Stimulated activated CD8-positive, alpha-beta memory T cell treated with anti-CD3 and anti-CD28 coated beads, Interleukin-12 subunit alpha, Interleukin-12 subunit beta, amount 100 ng/mL, for 24 hours (primary cell): Measurements from ENCODE around the gene SLC12A7.
"Not testable (repeated sequence)": the region's sequence is repeated elsewhere in the genome, so short reads cannot be mapped to it uniquely, and the experiment has no call there.

ENCODE experiments used
- DNase-seq: peaks from one replicate; pipeline ENCODE4 v3.0.0-alpha.2; 2020; ENCODE audit errors: extremely low read depth

Gene SLC12A7

DNA sequence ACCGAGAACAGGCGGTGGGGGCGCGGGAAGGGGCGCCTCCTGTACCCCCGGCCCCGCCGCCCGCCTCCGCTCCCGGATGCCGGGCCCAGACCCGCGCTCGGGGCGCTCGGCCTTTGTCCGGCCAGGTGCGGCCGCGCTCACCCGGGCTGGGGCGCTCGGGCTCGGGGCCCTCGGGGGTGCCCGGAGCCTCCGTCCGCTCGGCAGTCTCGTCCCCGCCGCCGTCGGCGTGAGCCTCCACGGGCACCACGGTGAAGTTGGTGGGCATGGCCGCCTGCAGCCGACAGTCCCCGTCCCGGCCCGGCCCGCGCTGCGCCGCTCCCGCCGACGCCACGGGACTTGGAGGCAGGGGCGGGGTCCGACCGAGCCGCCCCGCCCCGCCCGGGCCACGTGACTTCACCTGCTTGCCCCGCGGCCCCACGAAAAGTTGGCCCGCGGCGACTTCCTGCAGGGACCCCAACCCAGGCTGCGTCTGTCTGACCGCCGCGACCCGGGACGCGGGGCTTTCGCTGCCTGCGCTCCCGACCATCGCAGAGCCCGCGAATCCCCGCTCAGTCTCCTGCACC lies at the start of gene SLC12A7:
Gene SLC12A7 (minus strand): TSS at position 337 of the 563 bp plus-strand sequence. CDS start 72 bp downstream, at position 265.
- DNase-seq: no peak

GRCh38 chr5:1161108-1161832 lies 49.4 kb upstream of the SLC12A7 start:
- DNase-seq: no peak

DNA sequence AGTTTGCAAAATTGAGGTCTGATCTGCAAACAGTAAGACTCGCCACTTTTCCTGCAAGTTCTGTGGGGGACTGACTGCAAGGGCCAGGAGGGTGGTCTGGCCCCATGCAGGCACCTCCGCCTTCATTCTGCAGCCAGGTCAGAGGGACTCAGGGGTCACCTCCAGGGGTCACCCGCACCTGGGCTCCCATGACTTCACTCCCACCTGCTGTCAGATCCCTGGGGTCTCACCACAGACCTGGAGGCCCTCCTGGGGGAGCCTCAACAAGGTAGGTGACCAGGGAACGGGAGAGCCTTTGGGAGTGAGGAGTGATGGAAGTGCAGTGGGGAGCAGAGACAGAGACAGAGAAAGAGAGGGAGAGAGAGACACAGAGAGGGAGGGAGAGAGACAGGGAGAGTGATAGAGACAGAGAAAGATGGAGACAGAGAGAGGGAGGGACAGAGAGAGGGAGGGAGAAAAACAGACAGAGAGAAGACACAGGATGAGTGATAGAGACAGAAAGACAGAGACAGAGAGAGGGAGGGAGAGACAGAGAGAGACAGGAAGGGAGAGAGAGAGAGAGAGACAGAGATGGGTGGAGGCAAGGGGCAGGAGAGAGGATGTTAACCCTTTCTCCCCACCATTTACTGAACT lies 48.0 kb upstream of the SLC12A7 start:
- no peak for DNase-seq

- DNase-seq: no peak
These were observed 47.4 kb upstream of the SLC12A7 start for GRCh38 chr5:1159341-1159675.

DNA sequence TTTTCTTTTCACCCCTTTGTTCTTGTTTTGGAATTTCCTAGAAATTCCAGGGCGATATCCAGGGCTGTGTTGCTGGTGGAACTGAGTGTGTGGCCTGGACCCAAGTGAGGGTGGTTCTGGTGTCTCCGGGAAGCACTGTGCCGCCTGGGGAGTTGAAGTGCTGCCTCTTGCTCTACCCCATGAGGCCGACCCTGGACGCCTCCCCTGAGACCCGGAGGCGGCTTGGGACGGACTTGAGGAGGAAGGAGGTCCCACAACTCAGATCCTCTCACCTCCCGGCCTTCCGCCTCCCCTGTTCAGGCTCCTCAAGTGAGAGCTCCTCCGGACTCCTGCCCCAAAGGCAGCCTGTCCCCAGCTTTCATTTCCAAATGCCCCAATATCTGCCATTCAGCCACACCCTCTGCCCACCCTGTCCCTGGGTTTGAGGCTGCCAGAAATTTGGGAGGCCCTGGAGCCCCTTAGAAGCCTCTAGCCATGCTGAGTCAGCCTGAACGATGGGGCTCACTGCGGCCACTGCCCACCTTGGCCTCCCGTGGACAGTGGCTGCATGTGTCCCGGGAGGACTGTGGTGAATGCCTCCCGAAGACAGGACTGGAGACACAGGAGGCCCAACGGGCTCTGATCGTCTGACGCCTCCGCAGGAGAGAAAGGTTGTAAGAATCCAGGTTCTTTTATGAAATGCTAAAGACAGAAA lies 46.9 kb upstream of the SLC12A7 start:
- DNase-seq: no peak

- DNase-seq: not testable (repeated sequence)
These were observed 45.7 kb upstream of the SLC12A7 start for GRCh38 chr5:1157461-1157986.

DNA sequence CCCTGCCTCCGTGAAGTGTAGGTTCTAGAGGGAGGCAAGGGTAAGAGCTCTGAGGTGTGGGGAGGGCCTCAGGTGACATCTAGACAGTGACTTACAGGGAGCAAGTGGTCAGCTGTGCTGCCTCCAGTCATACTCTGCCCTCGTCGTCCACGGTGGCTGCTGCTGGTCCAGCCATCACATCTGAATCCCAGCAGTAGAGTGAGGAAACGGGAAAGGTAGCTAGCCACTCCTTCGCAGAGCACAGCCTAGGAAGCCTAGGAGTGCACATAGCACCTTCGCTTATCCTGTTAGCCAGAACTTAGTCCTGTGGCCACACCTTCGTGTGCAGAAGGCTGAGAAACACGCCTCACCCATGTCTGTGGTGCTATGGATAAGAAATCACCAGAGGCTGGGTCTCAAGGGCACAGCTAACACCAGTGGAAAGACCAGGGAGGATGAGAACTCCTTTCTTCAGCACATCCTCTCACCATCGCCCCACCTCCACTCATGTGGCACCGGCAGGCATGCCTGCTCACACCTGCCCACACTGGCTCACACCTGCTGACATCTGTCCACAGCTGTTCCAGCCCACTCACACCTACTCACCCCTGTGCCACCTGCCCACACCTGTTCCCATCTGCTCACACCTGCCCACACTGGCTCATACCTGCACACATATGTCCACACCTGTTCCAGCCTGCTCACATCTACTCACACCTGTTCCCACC lies 45.0 kb upstream of the SLC12A7 start:
- DNase-seq: no peak

- DNase-seq: no peak
These were observed 44.3 kb upstream of the SLC12A7 start for GRCh38 chr5:1156033-1156753.

DNA sequence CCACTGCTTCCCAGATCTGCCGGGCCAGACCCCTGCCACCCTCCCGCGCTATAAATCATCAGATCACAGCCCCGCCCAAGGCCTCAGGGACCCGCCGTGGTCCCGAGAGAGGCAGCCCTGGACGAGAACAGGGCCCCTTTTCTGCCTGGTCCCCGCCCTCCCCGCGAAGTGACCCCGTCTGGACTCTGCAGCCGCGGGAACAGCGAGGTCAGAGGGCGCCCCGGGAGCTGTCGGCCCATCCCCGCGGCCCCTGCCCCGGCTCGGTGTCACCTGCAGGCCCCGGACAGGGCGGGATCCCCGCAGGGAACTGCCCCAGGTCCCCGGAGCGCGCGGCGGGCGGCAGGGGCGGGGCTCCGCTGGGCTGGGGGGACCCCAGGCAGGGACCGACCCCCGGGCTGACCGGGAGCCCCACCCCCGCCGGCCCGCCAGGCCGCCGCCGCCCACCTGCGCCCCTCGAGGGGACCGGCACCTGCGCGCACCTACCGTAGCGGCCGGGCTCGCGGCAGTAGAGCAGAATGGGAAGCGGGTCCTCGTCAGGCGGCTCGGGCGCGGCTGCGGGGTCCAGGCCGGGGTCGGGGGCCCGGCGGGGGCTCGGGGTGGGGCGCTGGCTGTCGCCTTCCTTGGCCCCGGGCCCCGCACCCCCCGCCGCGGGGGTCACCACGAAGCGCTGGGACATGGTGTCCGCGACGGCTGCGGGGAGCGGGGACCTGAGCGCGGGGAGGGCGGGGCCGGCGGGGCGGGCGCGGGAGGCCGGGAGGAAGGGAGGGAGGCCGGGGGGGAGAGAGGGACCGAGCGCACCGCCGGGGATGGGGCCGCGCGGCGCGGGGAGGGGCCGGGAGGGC lies 43.5 kb upstream of the SLC12A7 start:
- DNase-seq: no peak

DNA sequence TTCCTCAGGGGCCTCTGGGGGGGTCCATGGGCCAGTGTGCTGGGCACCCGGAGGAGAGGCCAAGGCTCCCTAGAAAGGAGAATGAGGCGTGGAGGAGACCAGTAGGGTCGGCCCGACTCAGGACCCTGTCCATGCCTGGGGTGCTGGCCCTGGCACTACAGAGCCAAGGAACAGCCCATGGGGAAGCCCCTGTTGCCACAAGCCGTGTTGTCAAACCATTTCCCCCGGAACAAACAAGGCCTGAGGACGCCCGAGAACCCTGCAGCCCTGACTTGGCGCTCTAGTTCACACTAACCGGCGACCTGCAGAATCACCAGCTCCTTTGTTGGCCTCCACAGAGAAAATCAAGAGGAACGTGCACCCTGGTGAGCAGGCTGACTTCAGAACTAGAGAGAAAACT lies 41.6 kb upstream of the SLC12A7 start:
- DNase-seq: no peak

DNA sequence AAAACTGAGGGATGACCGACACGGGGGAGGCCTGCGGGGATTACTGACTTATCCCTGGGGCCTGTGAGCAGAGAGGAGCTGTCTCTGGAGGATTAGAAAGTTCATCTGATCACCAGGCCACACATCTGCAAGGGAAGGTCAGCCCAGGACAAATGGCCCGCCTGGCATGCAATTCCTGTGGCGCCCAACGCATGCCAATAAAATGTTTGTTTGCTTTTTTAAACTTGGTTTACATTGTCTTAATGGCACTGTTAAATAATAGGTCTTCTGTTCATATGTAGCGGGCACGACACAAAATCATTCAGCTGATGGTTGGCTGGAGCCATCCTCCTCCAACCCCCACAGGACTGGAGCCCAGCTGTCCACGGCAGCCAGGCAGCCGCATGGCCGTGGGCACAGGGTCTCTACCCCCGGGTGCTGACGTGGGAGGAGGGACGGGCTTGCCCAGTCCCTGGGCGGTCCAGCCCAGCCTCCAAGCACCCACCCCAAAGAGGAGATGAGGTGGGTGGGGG lies 41.0 kb upstream of the SLC12A7 start:
- no peak for DNase-seq

GRCh38 chr5:1152156-1152555 lies 40.3 kb upstream of the SLC12A7 start:
- no peak for DNase-seq

DNA sequence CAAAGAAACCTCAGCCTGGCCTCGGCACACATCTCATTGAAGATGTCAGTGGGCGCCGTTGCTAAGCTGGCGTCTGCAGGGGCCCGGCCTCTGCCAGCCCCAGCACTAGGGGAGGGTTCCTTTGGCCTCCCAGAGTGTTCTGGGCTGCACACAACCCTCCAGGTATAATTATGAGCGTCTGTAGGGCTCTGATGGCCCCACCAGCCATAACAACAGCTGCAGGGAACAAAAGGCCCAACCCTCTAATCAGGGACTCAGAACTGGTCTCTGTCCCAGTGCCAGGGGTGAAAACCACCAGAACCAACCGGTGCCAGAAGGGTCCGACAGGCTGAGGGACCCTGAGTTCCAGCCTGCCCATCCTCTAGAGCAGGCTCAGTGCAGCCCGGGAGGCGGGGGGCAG lies 39.5 kb upstream of the SLC12A7 start:
- DNase-seq: no peak

DNA sequence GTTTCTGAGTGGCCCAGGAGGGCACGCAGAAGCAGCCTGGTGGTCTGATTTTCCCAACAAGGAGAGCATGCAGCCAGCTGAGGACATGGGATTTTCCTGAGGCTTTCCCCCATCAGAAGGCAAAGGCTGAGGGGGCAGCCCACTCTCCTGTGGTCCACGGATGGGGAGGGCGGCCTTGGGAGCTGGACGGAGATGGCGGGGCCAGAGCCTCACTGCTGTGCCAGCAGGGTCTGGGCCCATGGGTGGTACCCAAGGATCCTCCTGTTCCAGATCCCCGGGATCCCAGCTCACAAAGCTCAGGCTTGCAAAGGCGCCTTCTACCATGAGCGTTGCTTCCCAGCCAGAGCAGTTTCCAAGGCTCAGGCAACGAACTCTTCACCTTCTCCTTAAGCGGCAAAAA lies 39.0 kb upstream of the SLC12A7 start:
- DNase-seq: no peak

- no peak for DNase-seq
These were observed 33.0 kb upstream of the SLC12A7 start for GRCh38 chr5:1144638-1145396.

DNA sequence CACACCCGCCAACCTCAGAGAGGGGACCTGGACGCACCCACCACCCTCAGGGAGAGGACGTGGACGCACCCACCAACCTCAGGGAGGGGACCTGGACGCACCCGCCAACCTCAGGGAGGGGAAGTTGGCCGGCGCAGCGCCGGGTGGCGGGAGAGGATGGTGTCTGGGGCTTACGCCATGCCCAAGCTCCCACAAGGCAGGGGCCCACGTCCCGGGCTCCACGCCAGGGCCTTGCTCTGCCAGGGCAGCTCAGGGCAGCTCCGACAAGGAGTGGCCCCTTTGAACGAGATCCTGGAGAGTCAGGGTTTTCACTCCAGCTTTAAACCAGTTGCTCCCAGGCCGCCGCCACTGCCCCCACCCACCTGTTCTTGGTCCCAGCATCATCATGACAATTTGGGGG lies 32.2 kb upstream of the SLC12A7 start:
- DNase-seq: no peak

- no peak for DNase-seq
These were observed 31.7 kb upstream of the SLC12A7 start for GRCh38 chr5:1143670-1143951.

- no peak for DNase-seq
These were observed 31.2 kb upstream of the SLC12A7 start for GRCh38 chr5:1142886-1143669.

DNA sequence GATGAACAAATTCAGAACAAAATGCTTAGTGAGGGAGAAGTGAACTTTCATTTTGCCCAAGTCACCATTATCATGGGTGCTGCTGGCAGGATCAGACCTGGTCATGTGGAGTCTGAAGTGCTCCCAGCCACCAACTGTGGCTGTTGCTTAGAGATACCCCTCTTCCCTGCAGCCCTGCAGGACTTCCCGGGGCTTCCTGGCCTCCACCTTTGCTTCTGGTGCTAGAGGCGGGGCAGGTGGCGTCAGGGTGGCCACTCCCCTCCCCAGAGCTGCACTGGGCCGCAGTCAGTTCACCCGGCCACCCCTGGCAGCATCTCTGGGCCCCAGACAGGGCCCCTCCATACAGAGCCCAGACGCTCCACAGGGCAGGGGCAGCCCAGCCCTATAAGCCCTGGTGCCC lies 30.0 kb upstream of the SLC12A7 start:
- DNase-seq: no peak
